Loucy (cell line): ENCODE data around the gene NPR3.

Experiments used
- H2AFZ ChIP-seq: fragments of 200-600 bp; sonication (generic); 2 replicates; pipeline ENCODE4 v1.6.0; 2016; ENCODE audit warnings: antibody characterized with exemption, mild to moderate bottlenecking, low read length, moderate library complexity
- H3F3A ChIP-seq: fragments of 200-600 bp; 2 replicates; pipeline ENCODE4 v1.6.0; 2016; ENCODE audit warnings: antibody characterized with exemption, low read depth, mild to moderate bottlenecking
- H3K27me3 ChIP-seq: fragments of 200-600 bp; sonication (generic); 2 replicates; pipeline ENCODE4 v1.6.1; 2014; ENCODE audit warnings: low read length, mild to moderate bottlenecking; ENCODE audit not compliant: insufficient read depth, poor library complexity, severe bottlenecking
- H3K36me3 ChIP-seq: fragments of 200-600 bp; sonication (generic); 2 replicates; pipeline ENCODE4 v1.6.1; 2016; ENCODE audit warnings: low read length; ENCODE audit not compliant: insufficient read depth
- H3K4me1 ChIP-seq: fragments of 200-600 bp; sonication (generic); 2 replicates; pipeline ENCODE4 v1.5.1; 2014; ENCODE audit warnings: low read length, mild to moderate bottlenecking; ENCODE audit not compliant: insufficient read depth, poor library complexity, severe bottlenecking
- H3K4me2 ChIP-seq: fragments of 200-600 bp; sonication (generic); 2 replicates; pipeline ENCODE4 v1.6.0; 2014; ENCODE audit warnings: antibody characterized with exemption, low read length, low read depth, mild to moderate bottlenecking; ENCODE audit not compliant: poor library complexity, severe bottlenecking
- H3K4me3 ChIP-seq: fragments of 200-600 bp; sonication (generic); 2 replicates; pipeline ENCODE4 v1.5.1; 2014; ENCODE audit warnings: low read length, mild to moderate bottlenecking, mixed read lengths; ENCODE audit not compliant: poor library complexity, severe bottlenecking
- H3K79me2 ChIP-seq: fragments of 200-600 bp; sonication (generic); 2 replicates; pipeline ENCODE4 v1.6.1; 2014; ENCODE audit warnings: low read length; ENCODE audit not compliant: insufficient read depth
- H3K9ac ChIP-seq: fragments of 200-600 bp; sonication (generic); 2 replicates; pipeline ENCODE4 v1.6.0; 2014; ENCODE audit warnings: mild to moderate bottlenecking, low read depth, low read length, moderate library complexity; ENCODE audit not compliant: poor library complexity, severe bottlenecking
- H3K9me2 ChIP-seq: fragments of 200-600 bp; sonication (generic); replicated peaks from 2 replicates; pipeline ENCODE4 v1.6.1; 2016; ENCODE audit warnings: low read depth, low read length, mixed read lengths
- H3K9me3 ChIP-seq: fragments of 200-600 bp; sonication (generic); 2 replicates; pipeline ENCODE4 v1.6.1; 2014; ENCODE audit warnings: mild to moderate bottlenecking, antibody characterized with exemption, low read length, low read depth; ENCODE audit not compliant: insufficient read depth
- H4K20me1 ChIP-seq: fragments of 200-600 bp; sonication (generic); 2 replicates; pipeline ENCODE4 v1.6.0; 2014; ENCODE audit warnings: antibody characterized with exemption, low read length, mild to moderate bottlenecking; ENCODE audit not compliant: insufficient read depth, poor library complexity, severe bottlenecking
- EZH2phosphoT487 ChIP-seq: fragments of 200-600 bp; IDR thresholded peaks from 2 replicates; pipeline ENCODE4 v1.6.1; 2018; ENCODE audit warnings: antibody characterized with exemption, mild to moderate bottlenecking, moderate library complexity, borderline replicate concordance
- TF ChIP-seq, protein P1 (sequence below): fragments of 200-600 bp; sonication (generic); conservative IDR thresholded peaks from 2 replicates; pipeline ENCODE4 v1.5.1; 2014; ENCODE audit warnings: mild to moderate bottlenecking, antibody characterized with exemption, low read length

NPR3 gene

DNA sequence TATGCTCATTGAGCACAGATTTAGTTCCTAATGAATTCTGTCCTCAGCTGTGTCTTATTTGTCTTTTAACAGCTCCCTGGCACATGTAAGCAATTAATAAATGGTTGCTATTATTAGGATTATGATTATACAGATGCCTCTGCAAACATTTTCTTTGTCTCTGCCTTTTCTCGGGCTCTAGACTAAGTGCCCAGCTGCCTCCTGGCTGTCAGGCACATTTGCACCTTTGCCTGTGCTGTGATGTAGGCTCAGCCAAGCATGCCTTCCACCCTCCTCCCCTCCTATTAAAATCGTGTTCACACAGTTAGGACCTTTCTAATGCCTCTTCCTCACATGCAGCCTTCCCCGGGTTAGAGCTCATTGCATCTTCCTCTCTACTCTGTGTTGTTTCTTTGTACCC, 25.7 kb downstream of the NPR3 start:
- no peak overlapping the region for H2AFZ ChIP-seq
- H3K4me2 ChIP-seq: no peak overlapping the region
- no peak overlapping the region for H3K9ac ChIP-seq
- H3K9me2 ChIP-seq: no peaks in the 10 kb centered on the region
- H4K20me1 ChIP-seq: no peaks in the 10 kb centered on the region
- no peaks in the 10 kb centered on the region for H3K9me3 ChIP-seq
- no peaks in the 10 kb centered on the region for H3F3A ChIP-seq
- H3K4me1 ChIP-seq: peaks cover 5% of the 10 kb centered on the region
- TF ChIP-seq, protein P1, sequence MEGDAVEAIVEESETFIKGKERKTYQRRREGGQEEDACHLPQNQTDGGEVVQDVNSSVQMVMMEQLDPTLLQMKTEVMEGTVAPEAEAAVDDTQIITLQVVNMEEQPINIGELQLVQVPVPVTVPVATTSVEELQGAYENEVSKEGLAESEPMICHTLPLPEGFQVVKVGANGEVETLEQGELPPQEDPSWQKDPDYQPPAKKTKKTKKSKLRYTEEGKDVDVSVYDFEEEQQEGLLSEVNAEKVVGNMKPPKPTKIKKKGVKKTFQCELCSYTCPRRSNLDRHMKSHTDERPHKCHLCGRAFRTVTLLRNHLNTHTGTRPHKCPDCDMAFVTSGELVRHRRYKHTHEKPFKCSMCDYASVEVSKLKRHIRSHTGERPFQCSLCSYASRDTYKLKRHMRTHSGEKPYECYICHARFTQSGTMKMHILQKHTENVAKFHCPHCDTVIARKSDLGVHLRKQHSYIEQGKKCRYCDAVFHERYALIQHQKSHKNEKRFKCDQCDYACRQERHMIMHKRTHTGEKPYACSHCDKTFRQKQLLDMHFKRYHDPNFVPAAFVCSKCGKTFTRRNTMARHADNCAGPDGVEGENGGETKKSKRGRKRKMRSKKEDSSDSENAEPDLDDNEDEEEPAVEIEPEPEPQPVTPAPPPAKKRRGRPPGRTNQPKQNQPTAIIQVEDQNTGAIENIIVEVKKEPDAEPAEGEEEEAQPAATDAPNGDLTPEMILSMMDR: no peak
- no peak for TF ChIP-seq EZH2phosphoT487
- H3K79me2 ChIP-seq: no peaks in the 10 kb centered on the region
- H3K4me3 ChIP-seq: no peak overlapping the region
- H3K36me3 ChIP-seq: no peaks in the 10 kb centered on the region
- no peaks in the 10 kb centered on the region for H3K27me3 ChIP-seq

DNA sequence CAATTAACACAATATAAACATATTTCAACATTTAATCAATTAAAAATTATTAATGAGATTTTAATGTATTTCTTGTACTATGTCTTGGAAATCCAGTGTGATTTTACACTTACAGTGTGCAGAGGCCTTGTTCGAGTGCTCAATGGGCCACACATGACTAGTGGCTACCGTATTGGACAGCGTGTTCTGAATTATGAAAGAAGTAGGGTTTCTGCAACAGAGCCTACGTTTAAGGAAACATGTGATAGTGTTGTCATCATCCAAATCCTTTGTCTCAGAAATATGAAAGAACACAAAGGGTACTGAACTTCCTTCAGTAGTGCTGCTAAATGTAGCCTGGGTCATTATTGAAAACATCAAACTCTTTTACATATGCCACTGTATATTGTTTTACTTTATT, 29.5 kb downstream of the NPR3 start:
- no peaks in the 10 kb centered on the region for H3K27me3 ChIP-seq
- H3K79me2 ChIP-seq: no peaks in the 10 kb centered on the region
- H4K20me1 ChIP-seq: no peaks in the 10 kb centered on the region
- TF ChIP-seq, protein P1: no peak
- TF ChIP-seq EZH2phosphoT487: no peak
- H3K4me3 ChIP-seq: no peak overlapping the region
- no peaks in the 10 kb centered on the region for H3F3A ChIP-seq
- no peaks in the 10 kb centered on the region for H3K36me3 ChIP-seq
- H3K9me2 ChIP-seq: no peaks in the 10 kb centered on the region
- no peak overlapping the region for H3K9ac ChIP-seq
- H3K9me3 ChIP-seq: no peaks in the 10 kb centered on the region
- no peak overlapping the region for H3K4me2 ChIP-seq
- H2AFZ ChIP-seq: no peak overlapping the region
- H3K4me1 ChIP-seq: no peaks in the 10 kb centered on the region

DNA sequence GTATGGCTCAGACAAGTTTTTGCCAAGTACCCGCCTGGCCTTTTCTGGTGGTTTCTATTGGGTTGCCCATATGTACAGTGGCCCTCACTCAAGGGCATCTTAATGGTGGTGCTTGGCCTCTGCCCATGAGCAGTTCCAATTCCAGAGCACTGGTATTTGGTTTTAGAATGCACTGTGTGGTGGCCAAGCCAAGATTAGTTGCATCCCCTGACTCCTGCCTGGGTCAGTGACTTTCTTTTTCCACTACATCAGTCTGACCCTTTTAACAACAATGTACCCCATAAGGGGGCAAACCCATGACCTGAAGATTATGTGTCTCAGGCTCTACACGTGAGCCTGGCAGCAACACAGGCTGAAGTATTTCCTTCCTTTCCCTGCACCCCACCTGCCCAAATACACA, 34.2 kb downstream of the NPR3 start:
- H3K4me3 ChIP-seq: no peak overlapping the region
- H3K9me2 ChIP-seq: no peaks in the 10 kb centered on the region
- H3K79me2 ChIP-seq: no peaks in the 10 kb centered on the region
- no peaks in the 10 kb centered on the region for H3K36me3 ChIP-seq
- peaks cover 9% of the 10 kb centered on the region; the same call in 1 of the 2 replicates for H3K9me3 ChIP-seq
- no peaks in the 10 kb centered on the region for H3F3A ChIP-seq
- TF ChIP-seq, protein P1: no peak
- no peak for TF ChIP-seq EZH2phosphoT487
- H2AFZ ChIP-seq: no peak overlapping the region
- H3K9ac ChIP-seq: no peak overlapping the region
- no peaks in the 10 kb centered on the region for H3K4me1 ChIP-seq
- H3K4me2 ChIP-seq: no peak overlapping the region
- no peaks in the 10 kb centered on the region for H3K27me3 ChIP-seq
- H4K20me1 ChIP-seq: no peaks in the 10 kb centered on the region
